HAP-1 (cell line): Measurements from ENCODE around the gene CSTB.

Experiments used
- DNase-seq, 2 experiments: peaks; one replicate each; pipeline ENCODE4 v3.0.0-alpha.2; 2016 to 2020; ENCODE audit warnings: low spot score in 2 of 2
- H3K27me3 ChIP-seq: fragments of 250-450 bp; sonication (Bioruptor Pico); 2 replicates; pipeline ENCODE4 v1.5.1; 2020; ENCODE audit warnings: low read depth, mild to moderate bottlenecking, moderate library complexity
- H3K36me3 ChIP-seq: fragments of 250-450 bp; sonication (Bioruptor Pico); replicated peaks from 2 replicates; pipeline ENCODE4 v1.5.1; 2020; ENCODE audit warnings: mild to moderate bottlenecking
- H3K4me1 ChIP-seq: fragments of 250-450 bp; sonication (Bioruptor Pico); 2 replicates; pipeline ENCODE4 v1.5.1; 2020; ENCODE audit warnings: mild to moderate bottlenecking
- H3K4me3 ChIP-seq: fragments of 250-450 bp; sonication (Bioruptor Pico); 2 replicates; pipeline ENCODE4 v1.5.1; 2020; ENCODE audit warnings: mild to moderate bottlenecking, moderate library complexity
- H3K9me3 ChIP-seq: fragments of 250-450 bp; sonication (Bioruptor Pico); 2 replicates; pipeline ENCODE4 v1.5.1; 2020; ENCODE audit warnings: mild to moderate bottlenecking, moderate library complexity
- in situ Hi-C: fragments of 300-500 bp; cut with MboI; formaldehyde crosslinking; loops from 3 replicates; pipeline ENCODE4 v1.14.3; 2020; ENCODE audit warnings: low sequenced_read_pairs, inconsistent platforms, mixed read lengths

Gene CSTB

DNA sequence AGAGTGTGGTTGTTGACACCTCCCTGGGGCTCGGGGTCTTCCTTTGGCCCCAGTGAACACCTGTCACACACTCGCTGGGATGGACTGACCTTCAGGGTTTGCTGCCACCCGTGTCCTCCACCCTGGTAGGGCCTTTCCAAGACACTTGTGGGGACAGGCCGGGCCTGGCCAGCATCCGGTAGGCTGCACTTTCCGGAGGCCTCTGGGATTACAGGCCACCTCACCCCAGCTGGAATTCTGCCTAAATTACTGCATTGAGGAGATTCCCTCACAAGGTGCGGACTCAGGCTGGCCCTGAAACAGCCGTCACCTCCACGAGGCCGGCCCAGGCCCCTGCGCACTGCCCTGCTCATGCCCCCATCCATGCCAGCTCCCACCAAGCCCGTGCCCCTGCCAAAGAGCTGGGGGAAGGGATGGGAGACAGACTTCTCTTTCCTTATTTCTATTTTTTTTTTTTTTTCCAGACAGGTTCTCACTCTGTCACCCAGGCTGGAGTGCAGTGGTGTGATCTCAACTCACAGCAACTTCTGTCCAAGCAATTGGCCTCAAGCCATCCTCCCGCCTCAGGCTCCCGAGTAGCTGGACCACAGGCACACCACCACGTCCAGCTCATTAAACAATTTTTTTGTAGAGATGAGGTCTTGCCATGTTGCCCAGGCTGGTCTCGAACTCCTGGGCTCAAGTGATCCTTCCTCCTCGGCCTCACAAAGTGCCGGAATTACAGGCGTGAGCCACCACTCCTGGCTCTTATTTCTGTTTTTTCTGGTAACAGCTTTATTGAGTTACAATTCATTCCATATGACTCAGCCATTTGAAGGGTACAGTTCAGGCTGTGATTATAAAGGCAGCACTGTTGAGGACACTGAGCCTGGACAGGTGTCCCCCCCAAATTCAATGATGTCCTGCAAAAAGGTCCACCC is 11.3 kb downstream of the CSTB start:
- in situ Hi-C loops = no loop called here
- no peaks in the 10 kb centered on the region for H3K9me3 ChIP-seq
- no peak overlapping the region for H3K4me3 ChIP-seq
- H3K4me1 ChIP-seq = peaks cover 4% of the 10 kb centered on the region; the same call in 1 of the 2 replicates
- peaks cover 7% of the 10 kb centered on the region; the same call in 1 of the 2 replicates for H3K36me3 ChIP-seq
- no peak for DNase-seq
- H3K27me3 ChIP-seq = no peaks in the 10 kb centered on the region

GRCh38 chr21:43763901-43764523 is 12.1 kb downstream of the CSTB start:
- in situ Hi-C loops = no loop called here
- Histone ChIP-seq H3K4me3 (no peak overlapping the region), H3K36me3 (peaks cover 11% of the 10 kb centered on the region), H3K4me1 (peaks cover 4% of the 10 kb centered on the region; the same call in 1 of the 2 replicates), H3K27me3 (no peaks in the 10 kb centered on the region), H3K9me3 (no peaks in the 10 kb centered on the region)
- no peak for DNase-seq

DNA sequence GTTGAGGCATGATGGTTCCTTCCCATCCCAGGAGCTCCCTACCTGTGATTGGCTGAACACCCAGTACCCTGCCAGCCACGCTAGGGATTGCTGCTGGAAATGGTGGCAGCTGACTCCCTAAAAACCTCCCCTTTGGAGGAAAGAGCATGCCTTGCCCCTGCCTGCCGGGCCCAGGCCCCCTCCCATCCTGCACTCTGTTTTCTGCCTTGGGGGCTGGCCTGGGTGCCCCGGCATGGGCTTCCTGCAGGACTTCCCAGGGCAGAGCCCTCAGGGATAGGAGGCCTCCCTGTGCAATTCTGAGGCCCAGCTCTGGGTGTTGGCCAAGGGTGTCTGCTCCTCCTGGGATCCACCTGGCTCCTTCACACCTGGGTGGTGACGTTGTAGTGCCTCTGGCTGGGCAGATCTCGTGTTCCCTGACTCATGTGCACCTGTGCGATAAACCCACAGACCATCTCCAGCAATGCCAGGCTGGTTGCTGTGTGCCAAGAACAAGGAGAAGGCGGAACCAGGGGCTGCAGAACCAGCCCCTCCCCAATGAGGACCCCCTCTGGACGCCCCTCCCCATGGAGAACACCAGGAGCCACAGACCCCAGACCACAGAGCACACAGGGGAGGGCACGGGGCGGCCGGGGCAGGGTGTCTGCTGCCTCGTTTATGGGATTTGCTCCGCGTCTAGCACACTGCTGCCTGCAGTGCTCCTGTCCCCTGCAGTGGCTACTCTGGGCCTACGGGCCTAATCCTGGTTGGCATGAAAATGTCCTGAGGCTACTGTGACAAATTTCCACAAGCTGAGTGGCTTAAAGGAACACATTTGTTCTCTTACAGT is 13.6 kb downstream of the CSTB start:
- no peaks in the 10 kb centered on the region for H3K27me3 ChIP-seq
- in situ Hi-C loops = no loop called here
- no peaks in the 10 kb centered on the region for H3K4me1 ChIP-seq
- no peak overlapping the region for H3K4me3 ChIP-seq
- H3K36me3 ChIP-seq = peaks cover 17% of the 10 kb centered on the region
- H3K9me3 ChIP-seq = no peaks in the 10 kb centered on the region
- no peak for DNase-seq

- H3K36me3 ChIP-seq = peaks cover 19% of the 10 kb centered on the region
- no peak overlapping the region for H3K4me3 ChIP-seq
- in situ Hi-C loops = no loop called here
- H3K27me3 ChIP-seq = no peaks in the 10 kb centered on the region
- no peaks in the 10 kb centered on the region for H3K4me1 ChIP-seq
- no peaks in the 10 kb centered on the region for H3K9me3 ChIP-seq
- no peak for DNase-seq
These were observed 14.2 kb downstream of the CSTB start for GRCh38 chr21:43761886-43762285.

DNA sequence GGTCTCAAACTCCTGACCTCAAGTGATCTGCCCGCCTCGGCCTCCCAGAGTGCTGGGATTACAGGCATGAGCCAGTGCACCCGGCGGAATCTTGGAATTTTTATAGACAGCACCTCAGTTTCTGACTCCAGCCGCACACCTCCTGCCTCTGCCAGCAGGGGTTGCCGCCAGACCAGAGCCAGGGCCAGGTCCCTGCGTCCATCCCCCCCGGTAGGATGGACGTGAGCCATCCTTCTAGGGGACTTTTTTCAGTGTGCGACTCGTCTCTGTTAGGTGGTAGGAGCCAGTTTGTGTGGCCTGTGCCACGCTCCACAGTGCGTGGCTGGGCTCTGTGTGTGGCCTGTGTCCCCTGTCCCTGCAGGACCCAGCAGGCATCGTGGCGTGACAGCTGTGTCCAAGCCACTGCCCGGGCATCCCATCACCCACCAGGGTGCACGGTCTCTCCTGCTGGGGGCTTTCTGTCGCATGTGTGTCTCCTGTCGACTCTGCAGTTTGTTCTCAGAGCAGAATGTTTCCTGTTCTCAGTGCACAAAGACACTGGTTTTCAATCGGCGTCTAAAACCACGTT is 15.6 kb downstream of the CSTB start:
- H3K36me3 ChIP-seq = peaks cover 33% of the 10 kb centered on the region
- in situ Hi-C loops = no loop called here
- DNase-seq = no peak
- H3K27me3 ChIP-seq = no peaks in the 10 kb centered on the region
- H3K9me3 ChIP-seq = no peaks in the 10 kb centered on the region
- H3K4me3 ChIP-seq = no peak overlapping the region
- no peaks in the 10 kb centered on the region for H3K4me1 ChIP-seq

GRCh38 chr21:43759651-43760050 is 16.5 kb downstream of the CSTB start:
- Histone ChIP-seq H3K27me3 (no peaks in the 10 kb centered on the region), H3K4me1 (no peaks in the 10 kb centered on the region), H3K9me3 (no peaks in the 10 kb centered on the region), H3K36me3 (peaks cover 36% of the 10 kb centered on the region), H3K4me3 (no peak overlapping the region)
- in situ Hi-C loops = no loop called here
- DNase-seq = no peak

- H3K9me3 ChIP-seq = no peaks in the 10 kb centered on the region
- no peaks in the 10 kb centered on the region for H3K27me3 ChIP-seq
- peaks cover 41% of the 10 kb centered on the region for H3K36me3 ChIP-seq
- H3K4me1 ChIP-seq = no peaks in the 10 kb centered on the region
- DNase-seq = no peak
- in situ Hi-C loops = no loop called here
- no peak overlapping the region for H3K4me3 ChIP-seq
These were observed 17.3 kb downstream of the CSTB start for GRCh38 chr21:43758811-43759210.

GRCh38 chr21:43758111-43758641 is 17.9 kb downstream of the CSTB start:
- DNase-seq = no peak
- no peaks in the 10 kb centered on the region for H3K9me3 ChIP-seq
- in situ Hi-C loops = no loop called here
- peaks cover 48% of the 10 kb centered on the region for H3K36me3 ChIP-seq
- H3K4me1 ChIP-seq = no peaks in the 10 kb centered on the region
- no peaks in the 10 kb centered on the region for H3K27me3 ChIP-seq
- H3K4me3 ChIP-seq = no peak overlapping the region

- H3K4me3 ChIP-seq = no peak overlapping the region
- H3K9me3 ChIP-seq = no peaks in the 10 kb centered on the region
- H3K4me1 ChIP-seq = no peaks in the 10 kb centered on the region
- H3K36me3 ChIP-seq = peaks cover 50% of the 10 kb centered on the region
- no peaks in the 10 kb centered on the region for H3K27me3 ChIP-seq
- in situ Hi-C loops = no loop called here
- DNase-seq = no peak
These were observed 18.5 kb downstream of the CSTB start for GRCh38 chr21:43757601-43758000.

DNA sequence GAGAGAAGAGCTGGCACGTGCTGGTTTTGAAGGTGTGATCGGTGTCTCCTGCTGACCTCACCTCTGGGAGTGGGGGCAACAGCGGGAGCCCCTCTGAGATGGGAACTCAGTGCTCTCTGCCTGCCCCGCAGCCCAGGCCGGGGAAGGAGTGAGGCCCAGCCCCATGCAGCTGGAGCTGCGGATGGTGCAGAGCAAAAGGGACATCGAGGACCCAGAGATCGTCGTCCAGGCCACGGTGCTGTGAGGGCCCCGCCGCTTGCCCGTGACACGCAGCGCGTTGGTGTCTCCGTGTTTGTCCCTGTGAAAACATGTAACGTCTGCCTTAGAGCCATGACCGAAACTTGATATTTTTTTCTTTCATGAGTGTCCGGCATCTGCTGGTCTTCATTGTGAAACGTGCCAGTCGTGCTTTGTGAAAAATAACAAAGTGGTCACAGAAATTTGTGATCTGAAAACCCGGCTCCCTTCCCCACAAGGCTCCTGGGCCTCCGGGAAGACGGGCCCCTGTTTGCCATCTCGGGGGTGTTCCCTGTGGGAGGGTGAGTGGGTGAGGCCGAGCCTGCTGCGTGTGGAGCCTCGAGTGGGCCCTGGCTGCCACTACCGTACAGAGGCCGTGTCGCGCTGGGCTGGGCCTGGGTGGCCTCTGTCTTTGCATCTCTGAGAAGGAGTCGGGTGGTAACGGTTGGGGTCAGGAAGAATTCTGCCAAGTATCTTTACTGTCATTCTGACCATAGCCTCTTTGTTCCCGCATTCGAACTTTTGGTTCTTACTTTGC is 20.1 kb downstream of the CSTB start:
- H3K9me3 ChIP-seq = no peaks in the 10 kb centered on the region
- in situ Hi-C loops = no loop called here
- peaks cover 55% of the 10 kb centered on the region for H3K36me3 ChIP-seq
- no peaks in the 10 kb centered on the region for H3K4me1 ChIP-seq
- no peaks in the 10 kb centered on the region for H3K27me3 ChIP-seq
- DNase-seq = no peak
- H3K4me3 ChIP-seq = no peak overlapping the region

GRCh38 chr21:43754948-43755781 is 20.9 kb downstream of the CSTB start:
- in situ Hi-C loops = no loop called here
- Histone ChIP-seq H3K36me3 (peaks cover 62% of the 10 kb centered on the region), H3K4me1 (no peaks in the 10 kb centered on the region), H3K4me3 (no peak overlapping the region), H3K27me3 (no peaks in the 10 kb centered on the region), H3K9me3 (no peaks in the 10 kb centered on the region)
- DNase-seq = no peak

- Histone ChIP-seq H3K4me1 (no peaks in the 10 kb centered on the region), H3K27me3 (no peaks in the 10 kb centered on the region), H3K36me3 (peaks cover 61% of the 10 kb centered on the region), H3K4me3 (no peak overlapping the region), H3K9me3 (no peaks in the 10 kb centered on the region)
- in situ Hi-C loops = no loop called here
- DNase-seq = no peak
These were observed 22.7 kb downstream of the CSTB start for GRCh38 chr21:43753439-43753799.
